Stimulated activated CD4-positive, alpha-beta T cell treated with anti-CD3 and anti-CD28 coated beads, Interleukin-15, amount 100 ng/mL, for 24 hours (primary cell): ENCODE results near the gene STXBP5.

ENCODE experiments used
- DNase-seq: peaks from one replicate; pipeline ENCODE4 v3.0.0-alpha.2; 2020

The STXBP5 gene

GRCh38 chr6:147389463-147389862, 185.2 kb downstream of the STXBP5 start:
- DNase-seq = no peak

- DNase-seq = no peak
Measured at GRCh38 chr6:147390909-147391536, 186.8 kb downstream of the STXBP5 start.

GRCh38 chr6:147392917-147393625, 188.9 kb downstream of the STXBP5 start:
- DNase-seq = no peak

- DNase-seq = no peak
Measured at GRCh38 chr6:147395158-147395557, 190.9 kb downstream of the STXBP5 start.

- no peak for DNase-seq
Measured at GRCh38 chr6:147397306-147397705, 193.1 kb downstream of the STXBP5 start.

- no peak for DNase-seq
Measured at GRCh38 chr6:147400968-147401367, 196.8 kb downstream of the STXBP5 start.

- DNase-seq = no peak
Measured at GRCh38 chr6:147401779-147402178, 197.6 kb downstream of the STXBP5 start.

GRCh38 chr6:147406783-147407182, 202.6 kb downstream of the STXBP5 start:
- DNase-seq = no peak

- DNase-seq = no peak
Measured at GRCh38 chr6:147407571-147407970, 203.4 kb downstream of the STXBP5 start.

- DNase-seq = no peak
Measured at GRCh38 chr6:147416622-147417021, 212.4 kb downstream of the STXBP5 start.

- DNase-seq = no peak
Measured at GRCh38 chr6:147417954-147418353, 213.7 kb downstream of the STXBP5 start.

- DNase-seq = no peak
Measured at GRCh38 chr6:147418523-147418922, 214.3 kb downstream of the STXBP5 start.

- DNase-seq = no peak
Measured at GRCh38 chr6:147421903-147422302, 217.7 kb downstream of the STXBP5 start.

- no peak for DNase-seq
Measured at GRCh38 chr6:147423111-147423510, 218.9 kb downstream of the STXBP5 start.

GRCh38 chr6:147429794-147430193, 225.6 kb downstream of the STXBP5 start:
- DNase-seq = no peak

- no peak for DNase-seq
Measured at GRCh38 chr6:147430811-147431210, 226.6 kb downstream of the STXBP5 start.

GRCh38 chr6:147434076-147434475, 229.9 kb downstream of the STXBP5 start:
- no peak for DNase-seq

- no peak for DNase-seq
Measured at GRCh38 chr6:147434516-147434915, 230.3 kb downstream of the STXBP5 start.

GRCh38 chr6:147437615-147438014, 233.4 kb downstream of the STXBP5 start:
- DNase-seq = no peak

- no peak for DNase-seq
Measured at GRCh38 chr6:147438758-147439528, 234.7 kb downstream of the STXBP5 start.
